T-cell (primary cell): ENCODE data around the gene SMPD3. TPM values are rescaled to one million over a fixed set of nuclear protein-coding genes. Genes with fewer than 3 reads are reported as not detected.
A peak's percentile ranks its signal among the peaks of the same experiment; 100 is the strongest.

ENCODE experiments used
- ATAC-seq, 4 experiments: fragments of 200-7000 bp in 3 of 4; fragments of 150-1000 bp in 1 of 4; cut with Tn5 transposase; replicated peaks in 1 of 4; 1 replicate in 3 of 4; 2 replicates in 1 of 4; pipeline ENCODE4 v1.10.0; 2021; ENCODE audit warnings: moderate library complexity in 3 of 4, mild to moderate bottlenecking in 2 of 4, moderate number of reproducible peaks in 1 of 4
- CTCF ChIA-PET, 2 donors: fragments of 300-600 bp; sonication (Branson Sonifier 250); formaldehyde crosslinking; loops; one replicate each; lab custom pipeline; 2022; ENCODE audit warnings: antibody characterized with exemption in 2 of 2; lab: Charles Lee
- POLR2A ChIA-PET, 2 donors: fragments of 300-600 bp; sonication (Branson Sonifier 250); formaldehyde crosslinking; loops; one replicate each; lab custom pipeline; 2022; ENCODE audit warnings: antibody characterized with exemption in 2 of 2; lab: Charles Lee
- DNase-seq, 35 experiments: peaks; one replicate each; pipeline versions ENCODE4 v3.0.0 to v3.0.0-alpha.2; 2013 to 2023
- H3K27ac ChIP-seq: one replicate; pipeline ENCODE4 v1.5.1; 2013; ENCODE audit warnings: low read length
- H3K27me3 ChIP-seq, 2 experiments: replicated peaks in 1 of 2; 1 replicate in 1 of 2; 2 replicates in 1 of 2; pipeline versions ENCODE4 v1.6.1 to v1.7.0; 2013; ENCODE audit warnings: low read length in 1 of 2, mixed read lengths in 1 of 2; ENCODE audit not compliant: control insufficient read depth in 2 of 2, insufficient read depth in 2 of 2; ENCODE audit errors: extremely low read depth in 1 of 2
- H3K36me3 ChIP-seq, 2 donors: 1 replicate in 1 of 2; 2 replicates in 1 of 2; pipeline versions ENCODE4 v1.6.1 to v1.7.0; 2013; ENCODE audit warnings: low read length in 1 of 2; ENCODE audit not compliant: control insufficient read depth in 2 of 2, insufficient read depth in 1 of 2; ENCODE audit errors: extremely low read depth in 1 of 2
- H3K4me1 ChIP-seq, 2 experiments: 1 replicate in 1 of 2; 2 replicates in 1 of 2; pipeline versions ENCODE4 v1.6.1 to v1.7.0; 2013; ENCODE audit warnings: low read length in 2 of 2, mixed read lengths in 1 of 2; ENCODE audit not compliant: insufficient read depth in 2 of 2, control insufficient read depth in 1 of 2; ENCODE audit errors: extremely low read depth in 1 of 2
- H3K4me3 ChIP-seq, 2 donors: 1 replicate in 1 of 2; 2 replicates in 1 of 2; pipeline versions ENCODE4 v1.5.1 to v1.7.0; 2013; ENCODE audit warnings: mild to moderate bottlenecking in 2 of 2, low read length in 1 of 2, moderate library complexity in 1 of 2; ENCODE audit not compliant: control insufficient read depth in 1 of 2; ENCODE audit errors: extremely low read depth in 1 of 2
- H3K9me3 ChIP-seq: 2 replicates; pipeline ENCODE4 v1.7.0; 2013
- H3K27ac Mint-ChIP-seq, 2 donors: one replicate each; pipeline ENCODE4 v1.8.0; 2020 to 2021; ENCODE audit warnings: mild to moderate bottlenecking in 2 of 2, mixed read lengths in 2 of 2
- H3K27me3 Mint-ChIP-seq, 2 donors: one replicate each; pipeline ENCODE4 v1.8.0; 2021 to 2022; ENCODE audit warnings: mixed read lengths in 2 of 2
- H3K36me3 Mint-ChIP-seq: one replicate; pipeline ENCODE4 v1.8.0; 2021; ENCODE audit warnings: mixed read lengths
- H3K4me1 Mint-ChIP-seq, 3 donors: one replicate each; pipeline ENCODE4 v1.8.0; 2020 to 2022; ENCODE audit warnings: mixed read lengths in 3 of 3, mild to moderate bottlenecking in 1 of 3
- H3K4me3 Mint-ChIP-seq, 3 donors: one replicate each; pipeline ENCODE4 v1.8.0; 2020 to 2022; ENCODE audit warnings: mild to moderate bottlenecking in 3 of 3, mixed read lengths in 3 of 3, moderate library complexity in 3 of 3
- H3K9me3 Mint-ChIP-seq, 3 donors: one replicate each; pipeline ENCODE4 v1.8.0; 2020 to 2022; ENCODE audit warnings: mixed read lengths in 3 of 3
- WGBS: methylation state at CpG from one replicate; pipeline ENCODE4 v1.1.5; 2013; ENCODE audit warnings: missing lambda C conversion rate; ENCODE audit not compliant: insufficient coverage; 5-methylcytosine and 5-hydroxymethylcytosine counted together
- total RNA-seq, 35 experiments: library from RNA in 6 of 35; stranded (reverse) in 6 of 35; fragments of 120-200 nt in 1 of 35; gene quantifications; one replicate each; pipeline versions ENCODE4 v1.2.1 to v1.2.4 and lab custom pipeline; 2013 to 2026

Gene SMPD3
- total RNA-seq, 5 donors from 2014 or later (not counting 1 experiment from before 2014, with no cell fraction given): 0.93 to 2.3 (median 1.7) TPM

DNA sequence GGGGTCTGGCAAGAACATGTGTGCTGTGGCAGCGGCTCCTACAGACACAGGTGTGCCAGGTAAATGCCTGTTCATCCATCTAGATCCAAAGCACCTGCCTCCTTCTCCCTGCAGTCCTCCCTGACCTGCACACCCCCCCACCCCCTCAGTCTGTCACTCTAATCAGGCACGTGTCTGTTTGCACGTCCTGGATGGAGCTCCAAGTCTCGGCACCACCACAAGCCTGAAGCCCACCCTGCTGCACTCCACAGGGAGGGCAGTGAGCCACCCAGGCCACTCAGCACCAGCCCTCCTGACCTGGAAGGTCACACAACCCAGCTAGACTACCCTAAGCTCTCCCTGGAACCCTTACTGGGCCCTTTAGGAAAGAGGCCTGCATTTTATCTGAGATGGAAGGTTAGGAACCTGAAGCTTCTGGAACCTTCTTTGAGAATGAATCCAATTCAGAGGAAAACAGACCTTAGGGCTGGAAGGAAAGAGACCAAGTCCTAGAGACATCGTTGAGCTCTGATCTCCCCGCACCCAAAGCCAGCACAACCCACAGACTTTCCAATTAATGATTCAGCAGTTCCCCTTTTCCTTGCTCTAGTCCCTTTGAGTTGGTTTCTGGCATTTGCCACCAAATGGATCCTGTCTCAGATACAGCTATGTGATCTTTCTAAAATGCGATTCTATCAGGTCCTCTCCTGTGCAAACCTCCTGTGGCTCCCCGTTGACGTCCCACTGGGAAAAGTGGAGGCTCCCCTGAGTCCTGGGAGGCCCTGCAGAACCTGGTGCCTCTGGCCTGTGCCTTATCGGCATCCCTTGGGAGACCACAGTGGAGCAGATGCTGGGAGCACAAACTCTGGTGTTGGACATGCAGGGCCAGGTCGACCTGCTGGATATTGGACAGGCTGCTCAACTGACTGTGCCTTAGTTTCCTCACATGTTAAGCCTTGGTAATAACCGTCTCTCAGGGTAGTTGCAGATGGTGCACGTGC, 69.6 kb downstream of the SMPD3 start:
- ChIA-PET CTCF (interaction anchor here in 1 of 2 donors (0.6 kb wide), 1 partner anchor 454 kb away, joined by 3 read pairs; no protein-coding TSS in a partner anchor), POLR2A (interaction anchor here in 1 of 2 donors (0.6 kb wide), 1 partner anchor 172 kb away, joined by 8 read pairs; no protein-coding TSS in a partner anchor)
- Histone ChIP-seq H3K27me3 (peaks cover 0 to 20% of the 10 kb centered on the region in 2 experiments), H3K4me1 (peaks cover 7 to 20% of the 10 kb centered on the region in 2 experiments), H3K9me3 (no peaks in the 10 kb centered on the region), H3K36me3 (no peaks in the 10 kb centered on the region), H3K4me3 (no peak overlapping the region), H3K27ac (no peak overlapping the region)
- no peak for ATAC-seq
- no peak for DNase-seq
- H3K4me1 Mint-ChIP-seq: peaks cover 18 to 40% (median 35%) of the 10 kb centered on the region in 3 donors
- peak overlapping the region in 1 of 2 donors; percentile 77 for H3K27ac Mint-ChIP-seq
- no peaks in the 10 kb centered on the region for H3K9me3 Mint-ChIP-seq
- no peaks in the 10 kb centered on the region for H3K36me3 Mint-ChIP-seq
- WGBS: 72% methylated on average over 10 of the region's 13 CpGs
- H3K4me3 Mint-ChIP-seq: peak overlapping the region in 1 of 3 donors; percentile 48
- H3K27me3 Mint-ChIP-seq: no peaks in the 10 kb centered on the region

DNA sequence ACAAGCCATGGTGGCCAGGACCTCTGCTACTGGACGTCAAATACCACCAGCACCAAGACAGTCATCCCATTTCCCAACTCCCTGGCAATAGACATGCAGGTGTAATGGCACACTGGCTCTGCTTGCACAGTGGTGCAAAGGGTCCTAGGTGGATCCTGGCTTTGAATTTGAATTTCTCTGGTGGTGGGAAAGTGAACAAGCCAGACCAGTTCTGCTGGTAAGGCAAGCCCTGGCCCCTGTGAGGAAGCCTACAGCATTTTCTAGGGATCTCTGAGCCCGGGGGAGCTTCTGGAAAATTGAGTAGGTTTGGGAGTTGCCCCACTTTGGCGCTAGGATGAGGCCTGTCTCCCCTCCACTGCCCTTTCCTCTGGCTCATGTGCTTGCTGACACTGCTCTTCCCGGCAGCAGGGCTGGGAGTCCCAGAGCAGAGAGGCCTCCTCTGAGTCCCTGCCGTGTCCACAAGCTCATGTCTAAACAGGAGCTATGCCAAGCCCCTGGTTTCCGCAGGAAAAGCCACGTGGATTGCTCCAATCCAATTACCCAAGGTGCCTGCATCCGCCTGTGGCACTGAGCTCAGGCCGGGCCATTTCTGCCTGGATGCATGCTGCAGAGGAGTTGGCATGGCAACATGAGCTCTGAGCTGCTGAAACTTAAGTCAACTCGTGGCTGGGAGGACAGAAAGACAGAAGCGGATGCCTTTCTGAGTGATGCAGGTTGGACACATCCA, 70.5 kb downstream of the SMPD3 start:
- Histone ChIP-seq H3K4me3 (no peak overlapping the region), H3K4me1 (peaks cover 7 to 20% of the 10 kb centered on the region in 2 experiments), H3K9me3 (no peaks in the 10 kb centered on the region), H3K27me3 (peaks cover 0 to 21% of the 10 kb centered on the region in 2 experiments), H3K36me3 (no peaks in the 10 kb centered on the region), H3K27ac (no peak overlapping the region)
- WGBS: 91% methylated on average over 8 of the region's 11 CpGs
- H3K27me3 Mint-ChIP-seq: no peaks in the 10 kb centered on the region
- no peak overlapping the region for H3K4me3 Mint-ChIP-seq
- ChIA-PET POLR2A (no interaction called here), CTCF (no interaction called here)
- no peaks in the 10 kb centered on the region for H3K9me3 Mint-ChIP-seq
- ATAC-seq: no peak
- peaks cover 15 to 35% (median 31%) of the 10 kb centered on the region in 3 donors for H3K4me1 Mint-ChIP-seq
- no peak overlapping the region for H3K27ac Mint-ChIP-seq
- H3K36me3 Mint-ChIP-seq: no peaks in the 10 kb centered on the region
- no peak for DNase-seq

DNA sequence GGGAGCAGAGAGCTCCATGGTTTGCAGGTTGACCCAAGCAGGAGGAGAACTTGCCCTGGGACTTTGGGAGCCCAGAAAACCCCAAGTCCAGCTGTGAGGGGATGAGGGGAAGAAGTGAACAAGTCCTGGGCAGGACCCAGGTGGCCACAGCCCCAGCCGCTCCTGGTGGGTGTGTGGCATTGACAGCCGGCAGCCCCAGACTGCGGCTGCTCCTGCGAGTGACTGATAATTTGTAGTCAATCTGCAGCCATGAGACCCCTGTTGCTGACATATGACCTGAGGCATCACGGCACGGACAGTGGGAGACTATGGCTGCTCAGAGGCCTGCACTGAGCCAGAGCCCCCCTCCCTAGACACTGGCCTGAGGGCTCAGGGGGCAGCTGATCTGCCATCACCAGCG, 71.1 kb downstream of the SMPD3 start:
- CTCF ChIA-PET: no interaction called here
- Mint-ChIP-seq H3K4me3 (no peak overlapping the region), H3K27me3 (no peaks in the 10 kb centered on the region), H3K36me3 (no peaks in the 10 kb centered on the region), H3K4me1 (peaks cover 15 to 32% (median 28%) of the 10 kb centered on the region in 3 donors), H3K27ac (no peak overlapping the region), H3K9me3 (no peaks in the 10 kb centered on the region)
- Histone ChIP-seq H3K4me1 (peaks cover 7 to 22% of the 10 kb centered on the region in 2 experiments), H3K4me3 (no peak overlapping the region), H3K36me3 (no peaks in the 10 kb centered on the region), H3K27me3 (peaks cover 0 to 21% of the 10 kb centered on the region in 2 experiments), H3K27ac (no peak overlapping the region), H3K9me3 (no peaks in the 10 kb centered on the region)
- POLR2A ChIA-PET: no interaction called here
- DNase-seq: no peak
- ATAC-seq: no peak
- WGBS: 96% methylated on average over 7 of the region's 7 CpGs

DNA sequence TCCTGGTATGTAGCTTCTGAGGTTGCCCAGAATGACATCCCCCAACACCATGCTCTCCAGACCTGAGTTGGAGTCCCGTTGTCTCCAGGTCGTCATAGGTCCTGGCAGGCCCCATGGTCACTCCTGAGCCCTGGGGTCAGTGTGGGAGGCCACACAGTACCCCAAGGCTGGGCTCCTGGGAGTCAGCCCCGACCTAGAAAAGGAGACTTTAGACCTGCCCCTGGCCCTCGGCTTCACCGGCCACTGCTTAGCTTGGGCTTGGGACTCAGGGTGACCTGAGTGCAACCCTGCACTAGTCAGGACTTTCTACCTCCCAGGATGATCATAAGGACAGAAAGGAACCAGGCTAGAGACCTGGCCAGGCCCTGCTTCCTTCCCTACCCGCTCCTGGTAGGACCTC, 71.7 kb downstream of the SMPD3 start:
- WGBS: 77% methylated on average over 6 of the region's 6 CpGs
- Histone ChIP-seq H3K9me3 (no peaks in the 10 kb centered on the region), H3K4me1 (peaks cover 7 to 29% of the 10 kb centered on the region in 2 experiments), H3K4me3 (no peak overlapping the region), H3K36me3 (no peaks in the 10 kb centered on the region), H3K27me3 (peaks cover 0 to 21% of the 10 kb centered on the region in 2 experiments), H3K27ac (no peak overlapping the region)
- H3K9me3 Mint-ChIP-seq: no peaks in the 10 kb centered on the region
- no peak overlapping the region for H3K27ac Mint-ChIP-seq
- DNase-seq (no peak), ATAC-seq (no peak)
- CTCF ChIA-PET: no interaction called here
- H3K4me1 Mint-ChIP-seq: peaks cover 18 to 30% (median 25%) of the 10 kb centered on the region in 3 donors
- H3K27me3 Mint-ChIP-seq: no peaks in the 10 kb centered on the region
- H3K4me3 Mint-ChIP-seq: no peak overlapping the region
- POLR2A ChIA-PET: no interaction called here
- H3K36me3 Mint-ChIP-seq: no peaks in the 10 kb centered on the region

DNA sequence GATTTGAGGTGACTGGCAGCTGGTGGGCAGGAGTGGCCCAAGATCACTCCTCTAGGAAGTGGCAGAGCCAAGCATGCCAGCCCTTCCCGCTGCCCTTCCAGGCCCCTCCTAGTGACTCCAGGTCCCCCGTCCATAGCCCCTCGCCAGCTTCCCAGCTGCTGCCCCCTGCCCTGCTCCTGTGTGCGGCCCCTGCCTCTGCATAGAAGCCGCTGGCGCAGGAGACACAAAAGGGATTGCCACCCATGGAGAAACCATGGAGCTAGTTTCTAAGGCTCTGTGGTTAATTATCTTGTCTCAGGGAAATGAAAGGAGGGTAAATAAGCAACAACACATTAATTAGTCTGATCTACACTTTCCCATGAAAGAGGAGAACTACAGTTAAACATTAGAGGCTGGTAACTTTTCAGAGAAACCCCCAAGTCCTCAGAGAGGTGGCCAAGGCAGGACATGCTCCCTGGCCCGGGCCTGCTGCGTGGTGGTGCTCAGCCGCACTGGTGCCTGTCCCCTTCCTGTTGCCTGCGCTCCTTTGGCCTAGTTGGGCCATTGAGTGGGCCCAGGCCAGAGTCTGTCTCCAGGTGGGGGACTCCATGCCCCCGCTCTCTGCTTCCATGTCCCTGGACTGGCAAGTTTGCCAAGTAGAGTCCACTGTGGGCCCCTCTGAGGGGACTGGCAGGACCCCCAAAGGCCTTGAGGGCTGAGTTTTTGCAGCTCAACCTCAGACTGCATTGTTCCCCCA, 72.3 kb downstream of the SMPD3 start:
- Histone ChIP-seq H3K27ac (no peak overlapping the region), H3K36me3 (no peaks in the 10 kb centered on the region), H3K9me3 (no peaks in the 10 kb centered on the region), H3K27me3 (peaks cover 0 to 21% of the 10 kb centered on the region in 2 experiments), H3K4me1 (peaks cover 7 to 35% of the 10 kb centered on the region in 2 experiments), H3K4me3 (no peak overlapping the region)
- peaks cover 19 to 29% (median 24%) of the 10 kb centered on the region in 3 donors for H3K4me1 Mint-ChIP-seq
- ChIA-PET CTCF (no interaction called here), POLR2A (no interaction called here)
- no peak overlapping the region for H3K27ac Mint-ChIP-seq
- H3K4me3 Mint-ChIP-seq: no peak overlapping the region
- no peaks in the 10 kb centered on the region for H3K36me3 Mint-ChIP-seq
- H3K27me3 Mint-ChIP-seq: no peaks in the 10 kb centered on the region
- H3K9me3 Mint-ChIP-seq: no peaks in the 10 kb centered on the region
- WGBS: 94% methylated on average over 8 of the region's 11 CpGs
- ATAC-seq (no peak), DNase-seq (no peak)
